HG03025 (cell line): ENCODE measurements around the gene PDGFD.

Experiments used
- ATAC-seq: cut with Tn5 transposase; IDR thresholded peaks from one replicate; pipeline ENCODE4 v1.9.1; 2021; ENCODE audit warnings: mild to moderate bottlenecking, moderate library complexity; ENCODE audit not compliant: unreplicated experiment, low FRiP score

Gene PDGFD

DNA sequence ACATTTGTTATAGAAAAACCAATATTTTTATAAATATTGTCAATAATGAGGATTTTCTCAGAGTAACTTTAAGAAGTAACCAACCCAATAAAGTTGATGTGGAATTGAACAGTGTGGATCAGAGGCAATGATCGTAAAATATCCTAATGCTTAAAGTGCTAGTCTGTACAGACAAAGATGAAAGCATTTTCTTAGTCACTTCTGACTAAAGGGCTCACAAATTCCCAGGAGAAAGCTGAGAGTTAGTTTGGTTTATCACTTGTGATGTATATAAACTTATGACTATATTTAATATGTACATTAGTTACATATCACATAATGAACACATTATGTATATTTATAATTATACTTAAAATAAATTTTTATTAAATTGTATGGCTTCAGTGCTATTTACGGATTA is 152.9 kb downstream of the PDGFD start:
- ATAC-seq, result no peak

GRCh38 chr11:104009744-104010143 is 154.2 kb downstream of the PDGFD start:
- ATAC-seq, result no peak

GRCh38 chr11:104005234-104005855 is 158.6 kb downstream of the PDGFD start:
- no peak for ATAC-seq

DNA sequence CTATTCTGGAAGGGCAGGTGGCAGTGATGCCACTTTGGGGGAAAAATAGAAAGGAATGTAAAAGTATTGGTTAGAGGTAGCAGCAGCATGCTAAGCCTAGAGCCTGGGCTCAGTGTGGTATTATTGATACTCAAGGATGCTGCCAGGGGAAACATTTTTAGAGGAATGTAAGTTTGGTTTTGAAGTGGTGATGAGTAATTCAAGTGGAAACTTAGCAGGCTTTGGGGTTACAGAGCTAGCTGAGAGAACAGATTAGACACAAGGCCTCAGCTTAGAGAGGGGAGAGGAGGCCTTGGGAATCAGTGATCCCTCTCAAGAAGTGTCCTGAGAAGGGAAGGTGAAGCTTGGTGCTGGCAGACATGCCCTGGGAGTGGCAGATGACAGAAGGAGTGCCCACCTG is 160.5 kb downstream of the PDGFD start:
- ATAC-seq, result no peak

GRCh38 chr11:104001561-104002056 is 162.3 kb downstream of the PDGFD start:
- ATAC-seq, result no peak

- no peak for ATAC-seq
Measured at GRCh38 chr11:104000798-104001197, 163.1 kb downstream of the PDGFD start.

DNA sequence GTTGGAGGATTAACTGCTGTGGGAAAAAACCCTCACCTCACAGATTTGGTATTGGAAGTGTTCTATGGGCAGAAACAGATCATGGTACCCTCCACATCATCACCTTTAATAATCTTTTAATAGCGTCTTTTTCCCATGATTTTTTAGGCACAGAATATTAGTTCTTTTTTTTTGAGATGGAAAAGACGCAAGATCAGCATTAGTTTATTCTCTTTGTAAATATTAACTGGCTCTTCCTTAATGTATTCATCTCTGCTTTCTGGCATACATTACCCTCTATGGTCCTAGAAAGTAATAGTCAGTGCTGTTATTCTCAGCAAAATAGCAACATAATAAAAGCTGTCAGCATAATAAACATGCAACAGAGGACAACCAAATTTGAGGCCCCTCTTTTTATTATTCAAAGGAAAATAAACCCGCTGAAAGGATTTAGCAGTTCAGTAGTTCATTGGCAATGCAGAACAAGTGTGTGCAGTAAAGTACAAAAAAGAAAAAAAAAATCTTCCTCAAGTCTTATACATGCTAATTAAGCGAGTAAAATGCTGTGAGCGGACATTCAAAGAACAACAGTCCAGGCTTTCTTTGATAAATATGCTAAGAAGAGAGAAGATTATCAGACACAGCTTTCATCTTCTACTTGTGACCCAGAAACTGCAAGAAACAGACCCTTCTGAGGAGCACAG is 165.0 kb downstream of the PDGFD start:
- no peak for ATAC-seq

- ATAC-seq, result peak; percentile 74
Measured at GRCh38 chr11:103997082-103997481, 166.9 kb downstream of the PDGFD start.

GRCh38 chr11:103995896-103996295 is 168.1 kb downstream of the PDGFD start:
- ATAC-seq, result no peak

GRCh38 chr11:103994518-103994917 is 169.4 kb downstream of the PDGFD start:
- ATAC-seq, result no peak

DNA sequence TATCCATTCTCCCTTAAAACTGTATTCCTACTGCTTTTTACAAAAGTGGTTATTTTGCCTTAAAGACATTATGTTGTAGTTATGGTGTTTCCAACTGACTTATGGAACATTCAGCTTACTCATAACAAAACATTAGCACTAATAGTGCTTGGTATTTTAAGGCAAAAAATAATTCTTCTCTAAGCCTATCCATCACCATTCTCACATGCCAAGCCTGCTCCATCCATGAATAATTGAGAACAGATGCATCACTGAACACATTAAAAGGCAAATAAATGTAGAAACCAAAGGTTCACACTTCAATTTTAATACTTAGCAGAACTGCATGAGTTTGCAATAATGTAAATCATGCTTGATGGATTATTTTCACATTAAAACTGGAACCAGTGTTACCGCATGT is 169.9 kb downstream of the PDGFD start:
- ATAC-seq, result no peak

- no peak for ATAC-seq
Measured at GRCh38 chr11:103993507-103993906, 170.4 kb downstream of the PDGFD start.

- ATAC-seq, result no peak
Measured at GRCh38 chr11:103988595-103988969, 175.4 kb downstream of the PDGFD start.

- ATAC-seq, result no peak
Measured at GRCh38 chr11:103987629-103988594, 176.0 kb downstream of the PDGFD start.

- ATAC-seq, result no peak
Measured at GRCh38 chr11:103985041-103985440, 178.9 kb downstream of the PDGFD start.

DNA sequence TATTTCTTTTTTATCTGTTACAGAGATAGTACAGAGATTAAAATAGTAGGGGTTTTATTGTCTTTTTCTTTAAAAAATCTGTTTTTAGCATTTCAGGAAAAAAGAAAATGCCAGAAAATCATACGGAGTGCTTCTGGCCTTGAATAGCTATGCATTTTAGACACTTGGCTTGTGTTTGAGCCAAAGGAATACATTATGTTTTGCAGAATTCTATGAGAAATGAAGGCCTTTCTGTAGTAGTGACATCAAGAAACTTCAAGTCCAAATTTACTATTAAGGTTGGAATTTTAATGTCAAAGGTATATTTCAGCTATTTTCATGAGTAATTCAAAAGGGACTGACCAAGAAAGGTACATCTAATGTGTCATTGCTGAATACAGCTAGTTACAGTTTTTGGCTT is 183.8 kb downstream of the PDGFD start:
- ATAC-seq, result no peak

DNA sequence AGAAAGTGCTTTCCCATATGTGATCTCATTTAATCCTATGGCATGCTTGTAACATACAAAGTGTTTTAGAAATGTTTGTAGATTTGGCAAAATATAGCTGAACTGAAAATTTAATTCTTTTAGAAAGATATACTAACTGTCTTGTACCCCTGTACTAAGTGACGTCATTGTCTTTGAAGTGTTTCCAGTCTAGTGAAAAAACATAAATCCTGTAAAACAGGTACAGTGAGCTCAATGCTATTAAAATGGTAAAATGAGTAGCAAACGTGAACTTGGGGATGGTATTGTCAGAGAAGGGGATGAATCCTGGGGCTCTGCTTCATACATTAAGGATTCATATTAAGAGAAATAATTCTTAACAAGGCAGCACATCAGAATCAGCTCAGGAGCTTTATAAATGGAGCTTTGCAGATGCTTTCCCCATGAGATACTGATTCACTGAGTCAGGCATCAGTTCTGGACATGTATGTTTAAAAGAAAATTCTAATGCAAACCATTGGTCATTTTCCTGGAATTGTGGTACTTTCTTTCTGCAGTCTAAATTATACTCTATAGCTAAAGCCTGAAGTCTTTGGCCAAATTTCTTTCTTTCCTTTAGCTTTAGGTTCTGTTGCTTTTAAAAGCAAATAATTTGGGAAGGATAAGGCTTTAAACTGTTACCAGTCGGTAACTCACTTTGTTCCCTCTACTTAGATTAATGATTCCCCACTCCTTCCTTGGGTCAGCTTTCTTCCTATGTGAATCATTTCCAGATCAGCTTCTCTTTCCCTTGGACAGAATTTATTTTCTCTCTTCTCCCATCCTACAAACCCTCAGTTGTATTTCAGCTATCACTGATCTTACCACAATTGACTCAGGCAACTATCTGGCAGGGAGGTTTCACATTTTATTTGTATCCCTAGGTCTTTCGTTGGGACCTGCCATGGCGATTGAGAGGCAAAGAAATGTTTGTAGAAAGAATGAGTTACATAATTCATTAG is 185.0 kb downstream of the PDGFD start:
- no peak for ATAC-seq

DNA sequence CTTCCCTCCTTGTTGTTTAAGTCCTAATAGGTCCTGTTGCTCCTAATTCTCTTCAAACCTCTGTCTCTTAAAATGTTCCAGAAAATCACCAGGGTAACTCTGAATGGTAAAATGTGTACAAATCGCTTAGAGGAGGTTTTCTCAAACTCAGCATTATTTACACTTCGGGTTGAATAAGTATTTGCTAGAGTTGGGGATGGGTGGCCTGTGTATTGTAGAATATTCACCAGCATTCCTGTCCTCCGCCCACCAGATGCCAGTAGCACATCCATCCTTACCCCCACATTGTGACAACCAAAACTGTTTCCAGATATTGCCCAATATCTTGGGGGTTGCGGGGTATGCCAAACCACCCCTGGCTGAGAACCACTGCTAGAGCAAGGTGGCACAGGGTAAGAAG is 191.9 kb downstream of the PDGFD start:
- ATAC-seq, result no peak

GRCh38 chr11:103970701-103971249 is 193.2 kb downstream of the PDGFD start:
- ATAC-seq, result peak; percentile 73

DNA sequence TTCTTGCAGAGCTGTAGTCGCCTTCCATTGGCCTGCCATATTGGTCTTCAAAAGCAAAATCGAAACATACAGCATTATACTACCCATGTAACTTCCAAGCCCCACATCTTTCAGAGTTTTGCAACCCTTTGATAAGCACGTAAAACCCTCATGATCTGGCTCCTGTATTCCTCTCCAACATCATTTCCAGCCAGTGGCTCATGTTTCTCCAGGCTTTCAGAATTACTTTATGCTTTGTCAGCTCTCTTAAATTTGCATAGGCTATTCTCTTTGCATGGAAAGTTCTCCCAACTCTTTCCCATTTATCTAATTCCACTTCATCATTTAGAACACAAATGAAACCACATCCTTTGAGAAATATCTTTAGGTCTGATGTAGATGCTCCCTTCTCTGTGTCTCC is 195.3 kb downstream of the PDGFD start:
- no peak for ATAC-seq
